IMR-90 (cell line): ENCODE data around the gene CREB5. TPM values are rescaled to one million over a fixed set of nuclear protein-coding genes. Genes with fewer than 3 reads are reported as not detected.

Source experiments
- ATAC-seq: fragments of 200-7000 bp; cut with Tn5 transposase; 2 replicates; pipeline ENCODE4 v1.9.1; 2020; ENCODE audit warnings: low read depth, mild to moderate bottlenecking, moderate library complexity
- BruUV-seq: library from RNA; stranded (reverse); fragments of 400-500 nt; replicated peaks from 2 replicates; lab custom pipeline; 2021; lab: Mats Ljungman, UMichigan
- CTCF ChIA-PET: fragments of 300-600 bp; formaldehyde crosslinking; extraction: SDS; loops from one replicate; lab custom pipeline; 2021; ENCODE audit warnings: antibody characterized with exemption; lab: Yijun Ruan, JAX
- POLR2A ChIA-PET: fragments of 300-600 bp; sonication (Branson Sonifier 250); formaldehyde crosslinking; loops from one replicate; lab custom pipeline; 2022; ENCODE audit warnings: antibody characterized with exemption; ENCODE audit not compliant: unreplicated experiment; lab: Charles Lee
- DNase-seq: peaks from one replicate; pipeline ENCODE4 v3.0.0; 2013
- H2AFZ ChIP-seq: replicated peaks from 2 replicates; pipeline ENCODE3; 2013; ENCODE audit warnings: low read length, mild to moderate bottlenecking; ENCODE audit not compliant: poor library complexity
- H2AK5ac ChIP-seq: 2 replicates; pipeline ENCODE4 v1.6.1; 2013; ENCODE audit warnings: low read depth, low read length, inconsistent platforms
- H2AK9ac ChIP-seq: replicated peaks from 2 replicates; pipeline ENCODE3; 2013; ENCODE audit warnings: mild to moderate bottlenecking, low read depth, low read length, moderate library complexity; ENCODE audit not compliant: poor library complexity
- H2BK120ac ChIP-seq: 2 replicates; pipeline ENCODE4 v1.6.1; 2013; ENCODE audit warnings: low read depth, low read length, inconsistent platforms
- H2BK15ac ChIP-seq: 3 replicates; pipeline ENCODE4 v1.6.1; 2013; ENCODE audit warnings: low read depth, low read length, inconsistent platforms
- H2BK20ac ChIP-seq: 2 replicates; pipeline ENCODE4 v1.6.1; 2013; ENCODE audit warnings: low read depth, mild to moderate bottlenecking, inconsistent platforms, low read length, moderate library complexity
- H2BK5ac ChIP-seq: 2 replicates; pipeline ENCODE4 v1.6.1; 2013; ENCODE audit warnings: mild to moderate bottlenecking, low read depth, low read length, inconsistent platforms; ENCODE audit not compliant: poor library complexity, severe bottlenecking
- H3K14ac ChIP-seq: replicated peaks from 2 replicates; pipeline ENCODE4 v1.6.1; 2013; ENCODE audit warnings: low read depth, low read length, inconsistent platforms
- H3K18ac ChIP-seq: 2 replicates; pipeline ENCODE4 v1.6.1; 2013; ENCODE audit warnings: low read depth, low read length, control low read depth
- H3K23ac ChIP-seq: 2 replicates; pipeline ENCODE4 v1.6.1; 2013; ENCODE audit warnings: low read depth, low read length, inconsistent platforms
- H3K27ac ChIP-seq: 2 replicates; pipeline ENCODE4 v1.5.1; 2013; ENCODE audit warnings: mild to moderate bottlenecking, control low read depth, low read length; ENCODE audit not compliant: insufficient read depth
- H3K27me3 ChIP-seq: 2 replicates; pipeline ENCODE4 v1.6.1; 2013; ENCODE audit warnings: low read length; ENCODE audit not compliant: control insufficient read depth, insufficient read depth
- H3K36me3 ChIP-seq: 2 replicates; pipeline ENCODE4 v1.6.1; 2013; ENCODE audit warnings: low read length, mixed read lengths; ENCODE audit not compliant: control insufficient read depth, insufficient read depth
- H3K4ac ChIP-seq: 2 replicates; pipeline ENCODE4 v1.6.1; 2013; ENCODE audit warnings: low read depth, low read length, inconsistent platforms
- H3K4me1 ChIP-seq: 2 replicates; pipeline ENCODE4 v1.6.1; 2013; ENCODE audit warnings: low read length, mixed read lengths; ENCODE audit not compliant: control insufficient read depth, insufficient read depth
- H3K4me2 ChIP-seq: 2 replicates; pipeline ENCODE4 v1.6.1; 2013; ENCODE audit warnings: low read depth, mild to moderate bottlenecking, control low read depth, low read length, moderate library complexity
- H3K4me3 ChIP-seq: 2 replicates; pipeline ENCODE4 v1.5.1; 2013; ENCODE audit warnings: low read depth, mild to moderate bottlenecking, control low read depth, low read length, moderate library complexity; ENCODE audit not compliant: insufficient read depth
- H3K56ac ChIP-seq: 2 replicates; pipeline ENCODE4 v1.6.1; 2013; ENCODE audit warnings: low read length, inconsistent platforms; ENCODE audit not compliant: insufficient read depth; ENCODE audit errors: extremely low read depth
- H3K79me1 ChIP-seq, 2 experiments: 2 replicates each; pipeline ENCODE4 v1.6.1; 2013; ENCODE audit warnings: low read length in 2 of 2, inconsistent platforms in 1 of 2, low read depth in 1 of 2
- H3K9ac ChIP-seq: 2 replicates; pipeline ENCODE4 v1.6.1; 2013; ENCODE audit warnings: low read depth, low read length, control low read depth
- H3K9me1 ChIP-seq: 2 replicates; pipeline ENCODE4 v1.6.1; 2013; ENCODE audit warnings: low read length, inconsistent platforms; ENCODE audit not compliant: insufficient read depth
- H3K9me3 ChIP-seq: 2 replicates; pipeline ENCODE4 v1.6.1; 2013; ENCODE audit warnings: low read length; ENCODE audit not compliant: control insufficient read depth, insufficient read depth
- H4K20me1 ChIP-seq: 2 replicates; pipeline ENCODE4 v1.6.1; 2013; ENCODE audit warnings: low read length, inconsistent platforms; ENCODE audit not compliant: insufficient read depth
- H4K5ac ChIP-seq: 2 replicates; pipeline ENCODE4 v1.6.1; 2013; ENCODE audit warnings: mild to moderate bottlenecking, low read depth, low read length, control low read depth
- H4K8ac ChIP-seq, 2 experiments: 2 replicates each; pipeline ENCODE4 v1.6.1; 2013; ENCODE audit warnings: low read depth in 2 of 2, low read length in 2 of 2, control low read depth in 1 of 2, inconsistent platforms in 1 of 2
- H4K91ac ChIP-seq: 2 replicates; pipeline ENCODE4 v1.6.1; 2013; ENCODE audit warnings: low read depth, low read length, inconsistent platforms; ENCODE audit not compliant: insufficient read depth
- CHD1 ChIP-seq: IDR thresholded peaks from 2 replicates; pipeline ENCODE4 v1.6.1; 2012; ENCODE audit warnings: low read depth, low read length, improper control_type of control experiment
- MAFK ChIP-seq: IDR thresholded peaks from 2 replicates; pipeline ENCODE4 v1.6.1; 2012; ENCODE audit warnings: low read depth, low read length, improper control_type of control experiment
- WGBS, 2 experiments: methylation state at CpG; one replicate each; pipeline versions ENCODE4 v1.1.5 to v1.1.7; 2013; ENCODE audit warnings: missing lambda C conversion rate in 2 of 2; ENCODE audit not compliant: insufficient read length in 1 of 2; ENCODE audit errors: extremely low coverage in 2 of 2; 5-methylcytosine and 5-hydroxymethylcytosine counted together
- dilution Hi-C: fragments of 300-500 bp; cut with HindIII; formaldehyde crosslinking; loops from one replicate; pipeline ENCODE4 v1.14.3; 2018; ENCODE audit warnings: low sequenced_read_pairs; ENCODE audit not compliant: unreplicated experiment
- in situ Hi-C: fragments of 300-500 bp; cut with MboI; formaldehyde crosslinking; loops from 3 replicates; pipeline ENCODE4 v1.14.3; 2019; ENCODE audit warnings: low sequenced_read_pairs, inconsistent platforms, mixed read lengths
- intact Hi-C: fragments of 100-400 bp; cut with micrococcal nuclease; formaldehyde crosslinking; loops from 2 replicates; pipeline ENCODE4 v1.10.0; 2022
- polyA plus RNA-seq, 3 experiments: library from polyadenylated mRNA; depleted of rRNA; stranded (reverse); fragments of >200 nt; gene quantifications; 2 replicates each; pipeline ENCODE4 v1.2.3, GENCODE V29; 2012; ENCODE audit warnings: low replicate concordance in 1 of 3
- total RNA-seq: library from RNA; depleted of rRNA; stranded (reverse); fragments of >200 nt; gene quantifications from 2 replicates; pipeline ENCODE4 v1.2.3, GENCODE V29; 2012

Gene CREB5
- total and polyA plus RNA-seq, 2 of the 4 experiments (the other 2 are of a cell fraction), result 7.3 to 13.1 TPM

DNA sequence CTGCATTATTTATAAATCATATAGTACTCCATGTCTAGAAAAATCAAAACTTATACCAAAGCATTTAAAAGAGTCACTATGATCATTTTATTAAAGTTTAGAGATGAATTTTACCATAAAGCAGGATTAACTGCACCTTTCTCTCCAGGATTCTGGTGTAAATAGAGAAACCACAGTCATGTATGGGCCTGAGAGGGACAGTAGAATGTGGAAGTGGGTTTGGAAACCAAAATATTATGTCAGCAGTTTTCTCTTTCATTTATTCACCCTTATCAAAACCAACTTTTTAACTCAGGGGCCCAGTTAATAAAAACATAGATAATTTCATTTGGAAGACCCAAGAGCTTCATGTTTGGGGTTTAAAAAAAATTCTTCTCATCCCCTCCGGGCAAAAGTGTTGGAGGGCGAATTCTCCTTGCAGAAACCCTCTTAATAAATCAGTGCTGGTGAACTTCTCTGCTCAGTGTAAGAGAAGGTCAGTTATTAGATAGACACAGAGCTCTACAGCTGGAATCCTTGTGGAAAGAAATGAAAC is 266.2 kb downstream of the CREB5 start:
- TF ChIP-seq MAFK, result peak; percentile 41
- TF ChIP-seq CHD1, result no peak
- H3K9me1 ChIP-seq, result no peaks in the 10 kb centered on the region
- H2BK120ac ChIP-seq, result no peak overlapping the region
- no peak overlapping the region for H3K18ac ChIP-seq
- no peak overlapping the region for H2AFZ ChIP-seq
- no peak overlapping the region for H4K5ac ChIP-seq
- no peak overlapping the region for H3K23ac ChIP-seq
- H3K27me3 ChIP-seq, result no peaks in the 10 kb centered on the region
- H4K20me1 ChIP-seq, result no peaks in the 10 kb centered on the region
- no peak overlapping the region for H3K14ac ChIP-seq
- no peak overlapping the region for H4K91ac ChIP-seq
- no peaks in the 10 kb centered on the region for H3K9me3 ChIP-seq
- no peaks in the 10 kb centered on the region for H3K79me1 ChIP-seq
- H3K56ac ChIP-seq, result no peak overlapping the region
- no peak overlapping the region for H4K8ac ChIP-seq
- ChIA-PET POLR2A (no interaction called here), CTCF (interaction anchor here (0.6 to 0.7 kb wide), 2 partner anchors 9 to 38 kb away, joined by 3 to 4 read pairs; no protein-coding TSS in a partner anchor)
- no peaks in the 10 kb centered on the region for H3K36me3 ChIP-seq
- in situ Hi-C loops (no loop called here), dilution Hi-C loops (no loop called here), intact Hi-C loops (no loop called here)
- H2BK15ac ChIP-seq, result no peak overlapping the region
- H2BK5ac ChIP-seq, result no peak overlapping the region
- H3K9ac ChIP-seq, result no peak overlapping the region
- H3K27ac ChIP-seq, result no peak overlapping the region
- H2BK20ac ChIP-seq, result no peak overlapping the region
- WGBS, 2 experiments, result no CpG with 5 or more reads among the region's 2 CpGs
- H2AK5ac ChIP-seq, result no peak overlapping the region
- H2AK9ac ChIP-seq, result no peak overlapping the region
- no peaks in the 10 kb centered on the region for H3K4me1 ChIP-seq
- H3K4me2 ChIP-seq, result no peak overlapping the region
- no peak for ATAC-seq
- no peak overlapping the region for H3K4ac ChIP-seq
- no TSS peak for BruUV-seq
- H3K4me3 ChIP-seq, result no peak overlapping the region
- DNase-seq, result peak; percentile 10
